DND-41 (cell line): ENCODE results near the gene DDX51.

Experiments
- ATAC-seq: fragments of 200-7000 bp; cut with Tn5 transposase; 3 replicates; pipeline ENCODE4 v1.9.1; 2021; ENCODE audit warnings: low read depth; ENCODE audit not compliant: insufficient read depth
- DNase-seq: peaks from one replicate; pipeline ENCODE4 v3.0.0-alpha.2; 2020
- H2AFZ ChIP-seq: 2 replicates; pipeline ENCODE4 v1.6.0; 2012; ENCODE audit warnings: low read depth, low read length
- H3K27ac ChIP-seq: 2 replicates; pipeline ENCODE4 v1.5.1; 2012; ENCODE audit warnings: low read length, inconsistent platforms
- H3K27me3 ChIP-seq: fragments of 200-600 bp; sonication (generic); 2 replicates; pipeline ENCODE4 v1.6.0; 2012; ENCODE audit warnings: low read length, mild to moderate bottlenecking, inconsistent platforms; ENCODE audit not compliant: insufficient read depth, poor library complexity
- H3K36me3 ChIP-seq: 2 replicates; pipeline ENCODE4 v1.5.1; 2012; ENCODE audit warnings: low read length, inconsistent platforms; ENCODE audit not compliant: insufficient read depth
- H3K4me1 ChIP-seq: 2 replicates; pipeline ENCODE4 v1.5.1; 2012; ENCODE audit warnings: mild to moderate bottlenecking, low read length; ENCODE audit not compliant: insufficient read depth
- H3K4me2 ChIP-seq: 2 replicates; pipeline ENCODE4 v1.6.0; 2012; ENCODE audit warnings: mild to moderate bottlenecking, moderate library complexity, low read length, inconsistent platforms; ENCODE audit not compliant: insufficient read depth
- H3K4me3 ChIP-seq, 2 experiments: fragments of 200-600 bp in 1 of 2; shearing (Covaris generic) in 1 of 2; 2 replicates each; pipeline ENCODE4 v1.5.1; 2012 to 2016; ENCODE audit warnings: inconsistent platforms in 2 of 2, low read length in 2 of 2, mild to moderate bottlenecking in 2 of 2, low read depth in 1 of 2, moderate library complexity in 1 of 2
- H3K79me2 ChIP-seq: 2 replicates; pipeline ENCODE4 v1.6.0; 2012; ENCODE audit warnings: low read length, inconsistent platforms; ENCODE audit not compliant: insufficient read depth
- H3K9ac ChIP-seq: 2 replicates; pipeline ENCODE4 v1.6.0; 2012; ENCODE audit warnings: low read depth, mild to moderate bottlenecking, inconsistent platforms, low read length, moderate library complexity
- H3K9me3 ChIP-seq: 2 replicates; pipeline ENCODE4 v1.5.1; 2012; ENCODE audit warnings: low read length, moderate library complexity, mild to moderate bottlenecking, inconsistent platforms; ENCODE audit not compliant: insufficient read depth, severe bottlenecking
- H4K20me1 ChIP-seq: 2 replicates; pipeline ENCODE4 v1.6.0; 2012; ENCODE audit warnings: low read length; ENCODE audit not compliant: insufficient read depth
- CTCF ChIP-seq: IDR thresholded peaks from 2 replicates; pipeline ENCODE4 v1.5.1; 2012; ENCODE audit warnings: borderline replicate concordance, low read length, moderate library complexity, mild to moderate bottlenecking; ENCODE audit not compliant: poor library complexity, severe bottlenecking; ENCODE audit errors: extremely low read depth
- EZH2 ChIP-seq: IDR thresholded peaks from 3 replicates; pipeline ENCODE4 v1.6.1; 2012; ENCODE audit warnings: borderline replicate concordance, low read depth, mild to moderate bottlenecking, moderate library complexity, low read length, inconsistent platforms; ENCODE audit not compliant: severe bottlenecking

DDX51 gene

DNA sequence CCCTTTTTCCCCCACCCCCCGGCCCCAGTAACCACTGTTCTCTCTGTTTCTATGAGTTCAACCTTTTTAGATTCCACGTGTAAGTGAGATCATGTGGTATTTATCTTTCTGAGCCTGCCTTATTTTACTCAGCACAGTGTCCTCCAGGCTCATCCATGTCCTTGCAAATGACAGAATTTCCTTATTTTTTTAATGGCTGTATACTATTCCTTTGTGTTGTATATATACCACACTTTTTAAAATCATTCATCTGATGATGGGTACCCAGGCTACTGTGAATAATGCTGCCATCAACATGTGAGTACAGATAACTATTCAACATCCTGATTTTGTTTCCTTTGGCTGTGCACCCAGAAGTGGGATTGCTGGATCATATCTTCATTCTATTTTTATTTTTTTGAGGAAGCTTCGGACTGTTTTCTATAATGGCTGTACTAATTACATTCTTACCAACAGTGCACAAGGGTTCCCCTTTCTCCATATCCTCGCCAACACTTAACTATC is 54.7 kb downstream of the DDX51 start:
- H3K9ac ChIP-seq, result no peak overlapping the region
- H3K4me1 ChIP-seq, result peaks cover 21% of the 10 kb centered on the region
- H4K20me1 ChIP-seq, result peaks cover 16% of the 10 kb centered on the region
- H3K9me3 ChIP-seq, result no peaks in the 10 kb centered on the region
- H3K36me3 ChIP-seq, result peaks cover 50% of the 10 kb centered on the region
- TF ChIP-seq CTCF (no peak), EZH2 (no peak)
- no peak overlapping the region for H2AFZ ChIP-seq
- H3K79me2 ChIP-seq, result peaks cover 79% of the 10 kb centered on the region
- H3K27me3 ChIP-seq, result no peaks in the 10 kb centered on the region
- DNase-seq (no peak), ATAC-seq (no peak)
- no peak overlapping the region for H3K27ac ChIP-seq
- H3K4me2 ChIP-seq, result no peak overlapping the region
- no peak overlapping the region for H3K4me3 ChIP-seq
